Activated naive CD4-positive, alpha-beta T cell (primary cell): ENCODE measurements around the gene TRAPPC6A.
A peak's percentile ranks its signal among the peaks of the same experiment; 100 is the strongest.

ENCODE experiments used
- DNase-seq, 4 experiments: peaks; one replicate each; lab custom pipeline; 2025; lab: John Stamatoyannopoulos, UW

TRAPPC6A gene

DNA sequence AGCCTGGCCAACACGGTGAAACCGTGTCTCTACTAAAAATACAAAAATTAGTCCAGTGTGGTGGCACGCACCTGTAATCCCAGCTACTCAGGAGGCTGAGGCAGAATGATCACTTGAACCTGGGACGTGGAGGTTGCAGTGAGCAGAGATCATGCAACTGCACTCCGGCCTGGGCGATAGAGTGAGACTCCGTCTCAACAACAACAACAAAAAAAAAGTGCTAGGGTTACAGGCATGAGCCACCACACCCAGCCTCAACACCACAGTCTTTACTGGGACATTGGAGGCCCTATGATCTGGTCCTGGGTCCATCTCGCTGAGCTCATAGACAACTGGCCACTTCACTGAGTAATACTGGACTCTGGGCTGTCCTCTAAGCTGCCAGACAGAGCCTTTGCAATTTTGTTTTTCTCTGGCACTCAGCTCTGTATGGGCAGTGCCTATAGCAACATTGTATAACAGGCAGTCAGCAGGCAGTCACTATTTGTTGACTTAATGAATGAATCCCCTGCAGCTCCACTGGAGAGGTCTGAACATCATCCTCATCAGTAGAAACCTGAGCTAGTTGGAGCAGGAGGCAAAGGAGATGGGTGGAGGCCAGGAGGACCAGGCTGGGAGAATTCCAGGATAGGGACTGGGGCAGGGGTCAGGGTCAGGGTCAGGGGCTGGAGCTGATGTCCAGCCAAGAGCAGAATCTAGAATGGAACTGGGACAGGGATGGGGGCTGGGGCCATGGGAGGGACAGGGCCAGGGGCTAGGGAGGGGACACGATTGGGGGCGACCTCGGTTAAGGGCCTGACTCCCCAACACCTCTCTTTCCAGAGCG, 8.7 kb upstream of the TRAPPC6A start:
- DNase-seq = no peak

DNA sequence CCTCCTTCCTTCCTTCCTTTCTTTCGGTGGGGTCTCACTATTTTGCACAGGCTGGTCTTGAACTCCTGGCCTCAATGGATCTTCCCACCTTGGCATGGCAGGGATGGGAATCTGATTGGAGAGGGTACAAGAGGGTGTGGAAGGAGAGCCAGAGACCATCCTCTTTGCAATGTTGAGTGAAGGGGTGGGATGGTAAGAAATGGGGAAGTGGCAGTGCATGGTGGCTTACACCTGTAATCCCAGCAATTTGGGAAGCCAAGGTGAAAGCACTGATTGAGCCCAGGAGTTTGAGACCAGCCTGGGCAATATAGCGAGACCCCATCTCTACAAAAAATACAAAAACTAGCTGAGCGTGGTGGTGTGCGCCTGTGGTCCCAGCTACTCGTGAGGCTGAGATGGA, 6.1 kb upstream of the TRAPPC6A start:
- no peak for DNase-seq

DNA sequence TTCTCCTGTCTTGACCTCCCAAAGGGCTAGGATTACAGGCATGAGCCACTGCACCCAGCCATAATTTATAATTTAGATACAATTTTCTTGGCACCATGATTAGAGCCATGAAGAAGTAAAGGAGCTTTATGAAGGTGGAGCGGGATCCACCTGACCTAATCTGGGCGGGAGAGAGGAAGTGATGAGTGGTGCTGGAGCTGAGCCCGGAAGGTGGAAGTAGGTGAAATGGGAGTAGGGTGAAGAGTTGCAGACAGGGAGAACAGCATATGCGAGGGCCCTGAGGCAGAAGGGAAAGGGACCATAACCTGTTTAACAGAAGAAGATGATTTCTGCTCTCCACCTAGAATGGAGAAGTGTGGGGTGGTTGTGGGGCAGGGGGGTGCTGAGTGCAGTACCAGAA, 4.7 kb upstream of the TRAPPC6A start:
- no peak for DNase-seq

GRCh38 chr19:45180936-45181335, 2.9 kb upstream of the TRAPPC6A start:
- DNase-seq = no peak

- no peak for DNase-seq
Observed at GRCh38 chr19:45179892-45180370, 1.9 kb upstream of the TRAPPC6A start.

GRCh38 chr19:45179072-45179891, 1.2 kb upstream of the TRAPPC6A start:
- peak in 1 of 4 experiments; percentile 27 for DNase-seq

GRCh38 chr19:45178262-45179071, 430 bp upstream of the TRAPPC6A start, which contains the start of gene BLOC1S3:
BLOC1S3 (plus strand) TSS chr19:45178784; CDS start chr19:45179297, 513 bp downstream.
- peak; percentile 96 to 99 (median 97) for DNase-seq

DNA sequence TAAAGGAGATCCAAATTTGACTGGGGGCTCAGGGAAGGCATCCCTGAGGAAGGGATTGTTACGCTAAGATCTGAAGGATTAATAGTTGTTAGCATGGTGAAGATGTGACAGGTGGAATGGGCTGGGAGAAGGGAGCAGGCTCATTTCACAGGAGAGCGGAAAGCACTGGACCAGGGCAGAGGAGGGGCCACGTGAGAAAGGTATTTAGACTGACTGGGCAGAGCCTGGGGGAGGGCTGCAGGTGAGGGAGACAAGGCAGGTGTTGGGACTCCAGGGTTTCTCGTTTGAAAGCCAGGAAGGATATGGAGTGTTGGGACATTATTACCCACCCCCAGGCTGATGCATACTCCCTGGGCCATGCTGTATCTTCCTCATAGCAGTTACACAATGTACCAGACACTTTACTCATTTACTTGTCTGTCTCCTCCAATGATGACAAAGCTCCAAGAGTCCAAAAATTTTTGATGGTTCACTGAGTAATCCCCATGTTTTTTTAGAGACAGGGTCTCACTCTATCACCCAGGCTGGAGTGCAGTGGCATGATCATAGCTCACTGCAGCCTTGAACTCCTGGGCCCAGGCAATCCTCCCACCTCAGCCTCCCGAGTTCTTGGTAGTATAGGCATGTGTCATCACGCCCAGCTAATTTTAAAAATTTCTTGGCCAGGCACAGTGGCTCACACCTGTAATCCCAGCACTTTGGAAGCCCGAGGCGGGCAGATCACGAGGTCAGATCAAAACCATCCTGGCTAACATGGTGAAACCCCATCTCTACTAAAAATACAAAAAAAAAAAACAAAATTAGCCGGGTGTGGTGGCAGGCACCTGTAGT, 2.3 kb downstream of the TRAPPC6A start:
- DNase-seq = no peak

- no peak for DNase-seq
Observed at GRCh38 chr19:45173816-45174215, 4.2 kb downstream of the TRAPPC6A start.

- no peak for DNase-seq
Observed at GRCh38 chr19:45172611-45173208, 5.3 kb downstream of the TRAPPC6A start.

DNA sequence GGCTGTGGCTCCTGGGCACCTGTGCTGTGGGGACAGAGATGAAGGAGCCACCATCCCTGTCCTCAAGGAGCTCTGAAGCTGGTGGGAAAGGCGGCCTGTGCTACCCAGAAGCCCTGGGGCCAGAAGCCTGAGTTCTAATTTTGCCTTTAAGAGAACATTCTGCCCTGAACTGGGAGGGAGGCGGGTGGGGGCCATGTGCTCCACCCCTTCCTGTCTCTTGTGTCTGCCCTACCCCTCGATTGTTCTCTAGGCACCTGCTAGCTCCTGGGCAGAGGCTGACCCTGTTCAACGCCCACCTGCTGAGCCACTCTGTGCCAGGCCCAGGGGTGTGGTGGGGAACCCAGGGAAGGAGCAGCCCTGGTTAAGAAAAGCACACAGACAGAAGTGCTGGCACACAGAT, 5.9 kb downstream of the TRAPPC6A start:
- peak in 1 of 4 experiments; percentile 14 for DNase-seq

- DNase-seq = peak in 1 of 4 experiments; percentile 11
Observed at GRCh38 chr19:45171211-45171623, 6.8 kb downstream of the TRAPPC6A start.

- no peak for DNase-seq
Observed at GRCh38 chr19:45170146-45171106, 7.6 kb downstream of the TRAPPC6A start.

DNA sequence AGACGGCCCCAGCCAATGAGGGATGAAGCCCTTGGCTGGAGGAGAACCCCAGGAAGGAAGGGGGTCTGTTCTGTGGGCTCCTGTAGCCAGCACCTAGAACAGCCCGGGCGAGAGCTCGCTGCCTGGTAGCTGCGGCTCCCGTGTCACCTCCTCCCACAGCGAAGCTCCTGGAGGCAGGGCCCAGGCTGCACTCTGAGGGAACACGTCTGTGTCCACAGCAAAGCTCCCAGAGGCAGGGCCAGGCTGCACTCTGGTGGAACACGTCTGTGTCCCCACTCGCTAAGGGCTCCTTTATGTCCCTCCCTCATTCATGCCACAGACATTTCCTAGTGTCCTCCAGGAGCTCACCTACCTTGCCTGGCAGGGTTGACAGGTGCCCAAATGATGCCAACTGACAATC, 8.4 kb downstream of the TRAPPC6A start:
- no peak for DNase-seq

DNA sequence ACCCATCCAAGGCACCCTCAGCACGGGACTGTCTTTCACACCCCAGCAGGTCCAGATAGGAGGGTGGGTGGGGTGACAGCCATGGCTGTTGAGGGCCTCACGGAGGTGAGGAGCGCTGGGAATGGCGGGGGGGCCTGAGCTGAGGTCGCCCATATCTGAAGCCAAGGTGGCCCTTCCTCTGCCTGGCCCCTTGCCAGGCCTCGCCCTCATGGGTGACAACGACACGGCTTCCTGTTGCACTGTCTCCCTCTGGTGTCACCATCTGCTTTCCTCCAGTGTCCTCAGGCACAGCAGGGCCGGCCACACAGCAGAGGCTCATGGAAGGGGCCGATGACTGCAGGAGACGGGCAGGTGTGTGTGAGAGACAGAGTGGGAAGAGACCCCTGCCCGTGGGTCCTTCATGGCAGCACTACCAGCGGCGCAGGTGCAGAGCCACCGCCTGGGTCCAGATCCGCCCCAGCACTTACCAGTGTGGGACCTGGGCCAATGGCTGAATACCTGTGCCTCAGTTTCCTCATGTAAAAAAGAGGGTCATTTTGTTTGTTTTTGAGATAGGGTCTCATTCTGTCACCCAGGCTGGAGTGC, 9.2 kb downstream of the TRAPPC6A start:
- DNase-seq = no peak

DNA sequence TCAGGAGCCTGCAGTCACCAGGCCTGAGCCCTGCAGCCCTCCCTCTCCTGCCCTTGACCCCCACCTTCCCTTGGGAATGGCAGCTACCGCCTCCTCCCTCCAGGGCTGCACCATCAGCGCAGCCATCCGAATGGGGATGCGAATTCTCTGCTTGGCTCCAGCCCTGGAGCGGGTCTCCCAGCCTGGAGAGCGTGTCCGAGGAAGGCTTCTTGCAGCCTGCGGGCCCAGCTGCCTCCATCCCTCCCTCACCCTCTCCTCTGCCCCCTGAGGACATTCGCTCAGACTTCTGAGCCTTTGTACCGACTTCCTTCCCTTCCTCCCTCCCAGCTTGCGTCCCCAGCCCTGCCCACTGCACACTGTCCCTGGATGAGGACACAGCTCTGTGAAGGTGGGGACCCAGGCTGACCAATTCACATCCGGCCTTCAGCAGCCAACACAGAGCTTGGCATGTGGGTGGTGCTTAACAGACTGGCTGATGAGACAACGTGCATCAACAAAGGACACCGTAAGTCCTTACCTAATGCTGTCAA, 11.2 kb downstream of the TRAPPC6A start:
- no peak for DNase-seq

GRCh38 chr19:45164577-45165335, 13.3 kb downstream of the TRAPPC6A start:
- no peak for DNase-seq
